ENCODE data around the gene TLCD3A. TPM values are rescaled to one million over a fixed set of nuclear protein-coding genes. Genes with fewer than 3 reads are reported as not detected.
A peak's percentile ranks its signal among the peaks of the same experiment; 100 is the strongest.
"Not testable (repeated sequence)": the region's sequence is repeated elsewhere in the genome, so short reads cannot be mapped to it uniquely, and the experiment has no call there.

Gene TLCD3A
- total and polyA plus RNA-seq, 10 of the 15 experiments (the other 5 are each of a cell fraction or from before 2014, with no cell fraction given), result 2.9 to 29.7 (median 17.8) TPM

GRCh38 chr17:784143-784542 lies 51.7 kb downstream of the TLCD3A start:
- H3K9me3 ChIP-seq (replicated peaks; ENCODE audit: control insufficient read depth, insufficient read depth, low read length), result no peaks in the 10 kb centered on the region
- intact Hi-C loops (cut with micrococcal nuclease; ENCODE audit: unreplicated experiment), result loop anchor here (5.0 kb wide), 2 partner anchors 52 to 213 kb away; partner anchors contain the start of genes TIMM22 and TLCD3A
- no TSS peak for BruUV-seq (replicated peaks)
- POLR2A ChIA-PET, result no interaction called here
- in situ Hi-C loops (cut with MboI), result no loop called here
- peaks cover 41% of the 10 kb centered on the region for H3K79me2 ChIP-seq (ENCODE audit: control insufficient read depth, insufficient read depth, low read length)
- ATAC-seq, result no peak
- no peak overlapping the region for H2AFZ ChIP-seq (ENCODE audit: control insufficient read depth, low read depth, low read length)
- DNase-seq (ENCODE audit: low read depth, low spot score), result no peak
- peaks cover 10% of the 10 kb centered on the region for H3K4me1 ChIP-seq (ENCODE audit: control insufficient read depth, insufficient read depth, low read length)
- peaks cover 2 to 9% of the 10 kb centered on the region in 2 experiments; a peak in 3 of 4 replicates for H3K36me3 ChIP-seq (ENCODE audit: control insufficient read depth in 2 of 2, insufficient read depth in 2 of 2, low read length in 1 of 2)
- peak; percentile 27 for FAIRE-seq
- WGBS (ENCODE audit: insufficient coverage, insufficient replicate concordance, low lambda C conversion rate, missing lambda C conversion rate), result 24% methylated on average over 3 of the region's 3 CpGs
- no peak for TF ChIP-seq DPF2 (IDR thresholded peaks at IDR 0.05)
- no peak for TF ChIP-seq SMARCA5 (IDR thresholded peaks at IDR 0.05)
- TF ChIP-seq RFX5 (IDR thresholded peaks at IDR 0.05; ENCODE audit: low read depth, low read length), result no peak
- TF ChIP-seq SMAD5 (IDR thresholded peaks at IDR 0.05; ENCODE audit: low read depth), result no peak
- TF ChIP-seq ATF3 (IDR thresholded peaks at IDR 0.05; ENCODE audit: borderline replicate concordance, extremely low read depth, low read depth, low read length), result no peak
- no peak for TF ChIP-seq FOXM1 (IDR thresholded peaks at IDR 0.05; ENCODE audit: low read depth, low read length)
- no peak for TF ChIP-seq EZH2 (IDR thresholded peaks at IDR 0.05; ENCODE audit: borderline replicate concordance, control insufficient read depth, low read depth, low read length)
- TF ChIP-seq RELB (IDR thresholded peaks at IDR 0.05; ENCODE audit: low read depth), result no peak
- TF ChIP-seq HCFC1 (IDR thresholded peaks at IDR 0.05; ENCODE audit: low read length), result no peak
- no peak for TF ChIP-seq BHLHE40 (IDR thresholded peaks at IDR 0.05; ENCODE audit: borderline replicate concordance in 1 of 2, low read depth in 2 of 2, low read length in 1 of 2)
- no peak for TF ChIP-seq POLR2AphosphoS2 (IDR thresholded peaks at IDR 0.05; ENCODE audit: low read depth, low read length)
- no peak for TF ChIP-seq ZNF622 (IDR thresholded peaks at IDR 0.05)
- TF ChIP-seq ELK1 (IDR thresholded peaks at IDR 0.05; ENCODE audit: low read depth, low read length), result no peak
- TF ChIP-seq PML (IDR thresholded peaks at IDR 0.05; ENCODE audit: low read length), result no peak
- no peak for TF ChIP-seq KAT2A (conservative IDR thresholded peaks at IDR 0.05; ENCODE audit: control insufficient read depth, low read depth, low read length)
- no peak for TF ChIP-seq CHD4 (IDR thresholded peaks at IDR 0.05)
- no peak for TF ChIP-seq CEBPB (IDR thresholded peaks at IDR 0.05; ENCODE audit: borderline replicate concordance in 1 of 2, low read depth in 2 of 2, low read length in 2 of 2)
- no peak for TF ChIP-seq LARP7 (IDR thresholded peaks at IDR 0.05)
- no peak overlapping the region for H3K27ac ChIP-seq (ENCODE audit: control insufficient read depth, insufficient read depth)
- no peak overlapping the region for H3K9ac ChIP-seq (ENCODE audit: control insufficient read depth, insufficient read depth, low read length)
- H4K20me1 ChIP-seq (ENCODE audit: control insufficient read depth, insufficient read depth), result no peaks in the 10 kb centered on the region
- CTCF ChIA-PET, result no interaction called here
- RAD21 ChIA-PET (ENCODE audit: unreplicated experiment), result no interaction called here
- 0 out of 2 replicates have a peak overlapping the region, but pooled peaks have one; percentile 89 for H3K4me3 ChIP-seq
- no peaks in the 10 kb centered on the region for H3K27me3 ChIP-seq (replicated peaks in 1 of 2; ENCODE audit: control insufficient read depth in 2 of 2, insufficient read depth in 2 of 2, low read length in 1 of 2)
- SMC1A ChIA-PET (ENCODE audit: uncharacterized antibody, unreplicated experiment), result no interaction called here
- peak overlapping the region; percentile 66 for H3K4me2 ChIP-seq (ENCODE audit: control insufficient read depth, insufficient read depth)

- DNase-seq (ENCODE audit: low read depth, low spot score); H4K20me1 ChIP-seq (ENCODE audit: control insufficient read depth, insufficient read depth); SMC1A ChIA-PET (ENCODE audit: uncharacterized antibody, unreplicated experiment); H3K4me1 ChIP-seq (ENCODE audit: control insufficient read depth, insufficient read depth, low read length); H3K4me2 ChIP-seq (ENCODE audit: control insufficient read depth, insufficient read depth); CTCF ChIA-PET; H3K27ac ChIP-seq (ENCODE audit: control insufficient read depth, insufficient read depth); intact Hi-C loops (cut with micrococcal nuclease; ENCODE audit: unreplicated experiment); H3K9me3 ChIP-seq (replicated peaks; ENCODE audit: control insufficient read depth, insufficient read depth, low read length); H3K4me3 ChIP-seq; in situ Hi-C loops (cut with MboI); POLR2A ChIA-PET; H3K36me3 ChIP-seq (ENCODE audit: control insufficient read depth in 2 of 2, insufficient read depth in 2 of 2, low read length in 1 of 2); RAD21 ChIA-PET (ENCODE audit: unreplicated experiment); H2AFZ ChIP-seq (ENCODE audit: control insufficient read depth, low read depth, low read length); H3K27me3 ChIP-seq (replicated peaks in 1 of 2; ENCODE audit: control insufficient read depth in 2 of 2, insufficient read depth in 2 of 2, low read length in 1 of 2); BruUV-seq (replicated peaks); ATAC-seq; FAIRE-seq; H3K9ac ChIP-seq (ENCODE audit: control insufficient read depth, insufficient read depth, low read length): not testable (repeated sequence)
- WGBS (ENCODE audit: insufficient coverage, insufficient replicate concordance, low lambda C conversion rate, missing lambda C conversion rate), result 98% methylated on average over 7 of the region's 7 CpGs
- peaks cover 36% of the 10 kb centered on the region for H3K79me2 ChIP-seq (ENCODE audit: control insufficient read depth, insufficient read depth, low read length)
Measured at GRCh38 chr17:785901-786300, 53.5 kb downstream of the TLCD3A start.
